Natural killer cell (primary cell): ENCODE data around the gene DUSP22. TPM values are rescaled to one million over a fixed set of nuclear protein-coding genes. Genes with fewer than 3 reads are reported as not detected.

Experiments
- ATAC-seq, 3 donors: fragments of 150-1000 bp in 2 of 3; fragments of 200-7000 bp in 1 of 3; cut with Tn5 transposase; 1 replicate in 1 of 3; 2 replicates in 2 of 3; pipeline ENCODE4 v1.10.0; 2021; ENCODE audit warnings: mild to moderate bottlenecking in 2 of 3, moderate library complexity in 2 of 3
- DNase-seq, 2 donors: peaks; one replicate each; pipeline versions ENCODE4 v3.0.0 to v3.0.0-alpha.2; 2013 to 2021; ENCODE audit warnings: mixed read lengths in 1 of 2
- H3K27ac ChIP-seq: one replicate; pipeline ENCODE4 v1.5.1; 2013; ENCODE audit warnings: mild to moderate bottlenecking, low read length
- H3K27me3 ChIP-seq: one replicate; pipeline ENCODE4 v1.6.1; 2013; ENCODE audit warnings: low read length; ENCODE audit not compliant: control insufficient read depth, insufficient read depth
- H3K36me3 ChIP-seq: one replicate; pipeline ENCODE4 v1.6.1; 2013; ENCODE audit warnings: low read length; ENCODE audit not compliant: control insufficient read depth, insufficient read depth
- H3K4me1 ChIP-seq: one replicate; pipeline ENCODE4 v1.6.1; 2013; ENCODE audit warnings: low read length; ENCODE audit not compliant: control insufficient read depth, insufficient read depth
- H3K4me3 ChIP-seq: one replicate; pipeline ENCODE4 v1.5.1; 2013; ENCODE audit warnings: low read length
- H3K9me3 ChIP-seq: one replicate; pipeline ENCODE4 v1.6.1; 2013; ENCODE audit warnings: low read length; ENCODE audit not compliant: control insufficient read depth, insufficient read depth
- H3K27ac Mint-ChIP-seq, 2 donors: one replicate each; pipeline ENCODE4 v1.8.0; 2022; ENCODE audit warnings: mild to moderate bottlenecking in 2 of 2, mixed read lengths in 2 of 2, moderate library complexity in 1 of 2
- H3K27me3 Mint-ChIP-seq, 2 donors: one replicate each; pipeline ENCODE4 v1.8.0; 2022; ENCODE audit warnings: low read depth in 2 of 2, mixed read lengths in 2 of 2
- H3K36me3 Mint-ChIP-seq: one replicate; pipeline ENCODE4 v1.8.0; 2022; ENCODE audit warnings: mixed read lengths
- H3K4me1 Mint-ChIP-seq, 2 donors: one replicate each; pipeline ENCODE4 v1.8.0; 2022; ENCODE audit warnings: mixed read lengths in 2 of 2
- H3K4me3 Mint-ChIP-seq: one replicate; pipeline ENCODE4 v1.8.0; 2022; ENCODE audit warnings: mild to moderate bottlenecking, moderate library complexity, mixed read lengths
- H3K9me3 Mint-ChIP-seq, 2 donors: one replicate each; pipeline ENCODE4 v1.8.0; 2022; ENCODE audit warnings: mixed read lengths in 2 of 2
- WGBS: methylation state at CpG from one replicate; pipeline ENCODE4 v1.1.7; 2013; ENCODE audit warnings: missing lambda C conversion rate; ENCODE audit not compliant: insufficient coverage; 5-methylcytosine and 5-hydroxymethylcytosine counted together
- intact Hi-C: fragments of 100-400 bp; cut with micrococcal nuclease; formaldehyde crosslinking; loops from one replicate; pipeline ENCODE4 v1.14.2; 2022
- total RNA-seq, 4 donors: library from RNA; stranded (reverse); fragments of 120-200 nt in 1 of 4; gene quantifications; one replicate each; pipeline versions ENCODE4 v1.2.3 to v1.2.4, GENCODE V29; 2013 to 2022
- TF ChIP-seq, protein P1 (sequence below): fragments of 200-600 bp; IDR thresholded peaks from one replicate; pipeline ENCODE4 v1.8.0; 2022; ENCODE audit warnings: antibody characterized with exemption

Gene DUSP22
- total RNA-seq, 3 donors from 2014 or later (not counting 1 experiment from before 2014, with no cell fraction given) = 50.4 to 61.5 (median 56.6) TPM

DNA sequence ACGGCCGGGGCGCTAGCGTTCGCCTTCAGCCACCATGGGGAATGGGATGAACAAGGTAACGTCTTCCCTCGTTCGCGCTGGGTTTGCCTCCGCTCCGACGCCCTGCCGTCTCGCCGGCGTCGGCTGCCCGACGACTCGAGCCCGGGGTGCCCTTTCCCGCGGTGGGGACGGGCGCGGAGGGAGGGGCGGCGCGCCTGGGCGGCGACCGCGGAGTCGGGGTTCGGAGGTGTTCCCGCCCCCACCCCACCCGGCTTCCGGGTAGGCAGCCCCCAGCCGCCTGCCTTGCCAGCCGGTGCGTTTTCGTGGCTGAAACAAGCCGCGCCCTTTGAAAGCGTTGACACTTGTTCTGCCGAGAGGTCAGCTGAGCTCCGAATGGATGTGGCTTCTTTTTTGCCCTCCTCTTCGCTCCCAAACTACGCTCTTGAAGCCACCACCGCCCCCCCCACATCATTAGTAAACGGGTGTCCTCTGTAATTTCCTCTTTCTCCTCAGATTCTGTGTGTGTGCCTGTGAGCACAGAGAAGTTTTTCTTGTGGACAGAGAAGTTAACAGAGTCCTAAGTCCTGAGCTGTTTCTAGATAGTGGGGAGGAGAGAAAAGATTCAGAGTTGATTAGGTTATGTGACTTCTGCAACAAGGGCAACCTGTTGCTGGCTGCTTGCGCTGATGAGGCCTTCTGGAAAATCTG lies 362 bp downstream of the DUSP22 start:
- ATAC-seq (peak; percentile 29 to 66 (median 54)), DNase-seq (peak; percentile 69 to 87)
- no peaks in the 10 kb centered on the region for H3K36me3 ChIP-seq
- no peaks in the 10 kb centered on the region for H3K9me3 Mint-ChIP-seq
- H3K4me3 Mint-ChIP-seq = peak overlapping the region; percentile 92
- TF ChIP-seq, protein P1, sequence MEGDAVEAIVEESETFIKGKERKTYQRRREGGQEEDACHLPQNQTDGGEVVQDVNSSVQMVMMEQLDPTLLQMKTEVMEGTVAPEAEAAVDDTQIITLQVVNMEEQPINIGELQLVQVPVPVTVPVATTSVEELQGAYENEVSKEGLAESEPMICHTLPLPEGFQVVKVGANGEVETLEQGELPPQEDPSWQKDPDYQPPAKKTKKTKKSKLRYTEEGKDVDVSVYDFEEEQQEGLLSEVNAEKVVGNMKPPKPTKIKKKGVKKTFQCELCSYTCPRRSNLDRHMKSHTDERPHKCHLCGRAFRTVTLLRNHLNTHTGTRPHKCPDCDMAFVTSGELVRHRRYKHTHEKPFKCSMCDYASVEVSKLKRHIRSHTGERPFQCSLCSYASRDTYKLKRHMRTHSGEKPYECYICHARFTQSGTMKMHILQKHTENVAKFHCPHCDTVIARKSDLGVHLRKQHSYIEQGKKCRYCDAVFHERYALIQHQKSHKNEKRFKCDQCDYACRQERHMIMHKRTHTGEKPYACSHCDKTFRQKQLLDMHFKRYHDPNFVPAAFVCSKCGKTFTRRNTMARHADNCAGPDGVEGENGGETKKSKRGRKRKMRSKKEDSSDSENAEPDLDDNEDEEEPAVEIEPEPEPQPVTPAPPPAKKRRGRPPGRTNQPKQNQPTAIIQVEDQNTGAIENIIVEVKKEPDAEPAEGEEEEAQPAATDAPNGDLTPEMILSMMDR = no peak
- H3K4me1 Mint-ChIP-seq = peaks cover 51 to 59% of the 10 kb centered on the region in 2 donors
- peak overlapping the region; percentile 98 for H3K27ac ChIP-seq
- H3K27ac Mint-ChIP-seq = peak overlapping the region; percentile 92
- H3K27me3 ChIP-seq = no peaks in the 10 kb centered on the region
- intact Hi-C loops = loop anchor here (1.0 to 5.0 kb wide), 5 partner anchors 47 to 200 kb away; no protein-coding TSS in a partner anchor
- H3K4me3 ChIP-seq = peak overlapping the region; percentile 52
- H3K9me3 ChIP-seq = no peaks in the 10 kb centered on the region
- WGBS = under 1% methylated on average over 50 of the region's 52 CpGs
- peaks cover 0 to 2% of the 10 kb centered on the region in 2 donors for H3K27me3 Mint-ChIP-seq
- H3K36me3 Mint-ChIP-seq = no peaks in the 10 kb centered on the region
- peaks cover 52% of the 10 kb centered on the region for H3K4me1 ChIP-seq

DNA sequence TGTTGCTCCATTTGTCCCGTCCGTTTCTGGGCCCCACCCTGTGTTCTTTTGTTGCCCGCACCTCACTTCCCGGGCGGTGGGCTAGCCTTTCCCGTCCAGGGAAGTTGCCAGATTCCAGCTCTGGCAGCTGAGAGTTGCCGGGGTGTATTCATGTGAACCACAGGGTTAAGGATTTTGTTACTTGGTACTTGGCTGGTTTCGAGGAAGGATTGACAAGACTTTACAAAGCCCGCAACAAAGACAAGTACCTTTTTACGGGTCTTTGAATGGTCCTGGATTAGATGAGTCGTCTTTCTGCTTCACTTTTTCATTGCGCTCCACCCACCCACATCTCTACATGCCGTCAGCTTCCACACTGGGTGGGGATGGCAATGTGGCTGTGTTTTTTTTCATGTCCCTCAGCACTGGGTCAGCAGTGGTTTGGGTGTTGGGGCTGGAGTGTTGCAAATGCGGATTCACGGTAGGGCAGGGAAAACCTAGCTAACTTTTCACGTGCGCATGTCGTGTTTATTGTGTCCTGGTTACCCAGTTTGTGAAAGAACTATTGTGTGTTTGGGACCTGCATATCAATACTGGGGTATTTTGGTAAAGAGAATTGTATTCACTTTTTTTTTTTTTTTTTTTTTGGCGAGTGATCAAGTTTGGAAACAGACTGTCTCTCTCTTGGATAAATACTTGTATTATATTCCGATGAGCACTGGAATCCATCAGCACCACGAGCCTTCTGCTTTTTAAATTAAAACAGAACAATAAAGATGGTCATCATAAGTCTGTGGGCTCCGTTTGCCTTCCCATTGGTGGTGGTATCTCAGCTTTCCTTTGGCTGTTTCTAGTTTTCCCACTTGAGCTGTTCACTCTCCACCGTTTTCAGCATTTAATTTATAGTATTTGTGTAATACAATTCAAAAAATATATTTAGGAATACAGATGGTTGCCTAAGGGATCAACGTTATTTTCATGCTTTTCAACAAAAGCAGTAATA lies 1.2 kb downstream of the DUSP22 start:
- intact Hi-C loops = loop anchor here (1.0 to 5.0 kb wide), 5 partner anchors 46 to 199 kb away; no protein-coding TSS in a partner anchor

DNA sequence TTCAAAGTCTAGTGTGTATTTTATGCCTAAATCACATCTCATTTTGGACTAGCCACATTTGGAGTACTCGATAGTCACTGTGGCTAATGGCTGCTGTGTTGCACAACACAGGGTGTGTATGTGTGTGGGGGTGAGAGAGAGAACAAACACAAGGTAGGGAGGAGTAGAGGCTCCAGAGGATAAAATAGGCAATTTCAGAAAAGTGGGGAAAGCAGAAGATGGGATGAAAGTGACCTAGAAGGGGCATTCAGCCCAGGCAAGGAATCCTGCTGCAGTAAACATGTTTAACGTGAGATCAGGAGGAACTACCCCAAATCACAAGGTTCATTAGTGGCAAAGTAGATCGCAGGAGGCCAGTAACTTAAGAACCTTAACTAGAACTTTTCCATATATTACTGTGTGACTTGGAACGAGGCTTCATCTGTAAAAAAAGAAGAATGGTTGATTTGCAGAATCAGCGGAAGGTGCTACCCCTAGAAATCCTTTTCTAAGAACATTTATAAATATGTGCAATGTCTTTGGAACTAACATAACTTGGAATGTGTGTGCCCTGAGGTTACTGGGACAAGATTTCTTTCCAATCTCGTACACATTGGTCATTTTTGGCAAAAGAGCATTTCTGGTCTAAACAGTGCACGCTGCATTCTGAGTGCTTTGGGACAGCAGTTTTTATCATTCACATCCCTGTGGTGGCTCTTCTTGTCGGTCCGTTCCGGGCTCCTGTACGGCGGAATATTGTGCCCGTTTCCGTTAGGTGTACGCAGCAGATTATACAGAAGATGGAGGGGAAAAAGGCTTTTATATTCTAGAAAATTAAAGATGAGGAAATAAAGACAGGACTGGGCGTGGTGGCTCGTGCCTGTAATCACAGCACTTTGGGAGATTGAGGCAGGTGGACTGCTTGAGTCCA lies 2.6 kb downstream of the DUSP22 start:
- peak overlapping the region; percentile 27 to 78 for H3K27ac Mint-ChIP-seq
- intact Hi-C loops = loop anchor here (5.0 kb wide), 4 partner anchors 78 to 197 kb away; no protein-coding TSS in a partner anchor
- H3K27me3 ChIP-seq = no peaks in the 10 kb centered on the region
- no peaks in the 10 kb centered on the region for H3K9me3 ChIP-seq
- 92% methylated on average over 15 of the region's 17 CpGs for WGBS
- no peak for DNase-seq
- no peak for ATAC-seq
- H3K36me3 Mint-ChIP-seq = no peaks in the 10 kb centered on the region
- H3K9me3 Mint-ChIP-seq = no peaks in the 10 kb centered on the region
- H3K4me3 ChIP-seq = no peak overlapping the region
- no peaks in the 10 kb centered on the region for H3K36me3 ChIP-seq
- no peak overlapping the region for H3K27ac ChIP-seq
- H3K4me3 Mint-ChIP-seq = no peak overlapping the region
- H3K4me1 ChIP-seq = peaks cover 58% of the 10 kb centered on the region
- peaks cover 55 to 64% of the 10 kb centered on the region in 2 donors for H3K4me1 Mint-ChIP-seq
- peaks cover 0 to 2% of the 10 kb centered on the region in 2 donors for H3K27me3 Mint-ChIP-seq
- TF ChIP-seq, protein P1 = no peak

More for the DNA sequence above, 1.2 kb downstream of the DUSP22 start:
- H3K27me3 Mint-ChIP-seq = peaks cover 0 to 2% of the 10 kb centered on the region in 2 donors
- peak overlapping the region; percentile 92 for H3K4me3 Mint-ChIP-seq
- H3K9me3 Mint-ChIP-seq = no peaks in the 10 kb centered on the region
- Histone ChIP-seq H3K36me3 (no peaks in the 10 kb centered on the region), H3K27ac (peak overlapping the region; percentile 98), H3K27me3 (no peaks in the 10 kb centered on the region), H3K4me1 (peaks cover 55% of the 10 kb centered on the region), H3K9me3 (no peaks in the 10 kb centered on the region), H3K4me3 (peak overlapping the region; percentile 52)
- H3K27ac Mint-ChIP-seq = peak overlapping the region; percentile 92
- TF ChIP-seq, protein P1 = no peak
- ATAC-seq (peak; percentile 12 to 22 (median 18)), DNase-seq (peak; percentile 46 to 62)
- no peaks in the 10 kb centered on the region for H3K36me3 Mint-ChIP-seq
- H3K4me1 Mint-ChIP-seq = peaks cover 55 to 64% of the 10 kb centered on the region in 2 donors
- 12% methylated on average over 18 of the region's 24 CpGs for WGBS
